LNCaP clone FGC (cell line): Measurements from ENCODE around the gene PRKCH.
A peak's percentile ranks its signal among the peaks of the same experiment; 100 is the strongest.

Experiments
- DNase-seq: peaks from one replicate; pipeline ENCODE4 v3.0.0-alpha.2; 2011; ENCODE audit warnings: low read depth
- H3K4me3 ChIP-seq: 2 replicates; pipeline ENCODE4 v1.5.1; 2011; ENCODE audit warnings: mild to moderate bottlenecking, low read depth, low read length, control low read depth
- TF ChIP-seq, protein P1 (sequence below): IDR thresholded peaks from 2 replicates; pipeline ENCODE4 v1.5.1; 2012; ENCODE audit warnings: mild to moderate bottlenecking; ENCODE audit not compliant: control insufficient read depth, insufficient read depth; ENCODE audit errors: extremely low read depth

PRKCH gene

DNA sequence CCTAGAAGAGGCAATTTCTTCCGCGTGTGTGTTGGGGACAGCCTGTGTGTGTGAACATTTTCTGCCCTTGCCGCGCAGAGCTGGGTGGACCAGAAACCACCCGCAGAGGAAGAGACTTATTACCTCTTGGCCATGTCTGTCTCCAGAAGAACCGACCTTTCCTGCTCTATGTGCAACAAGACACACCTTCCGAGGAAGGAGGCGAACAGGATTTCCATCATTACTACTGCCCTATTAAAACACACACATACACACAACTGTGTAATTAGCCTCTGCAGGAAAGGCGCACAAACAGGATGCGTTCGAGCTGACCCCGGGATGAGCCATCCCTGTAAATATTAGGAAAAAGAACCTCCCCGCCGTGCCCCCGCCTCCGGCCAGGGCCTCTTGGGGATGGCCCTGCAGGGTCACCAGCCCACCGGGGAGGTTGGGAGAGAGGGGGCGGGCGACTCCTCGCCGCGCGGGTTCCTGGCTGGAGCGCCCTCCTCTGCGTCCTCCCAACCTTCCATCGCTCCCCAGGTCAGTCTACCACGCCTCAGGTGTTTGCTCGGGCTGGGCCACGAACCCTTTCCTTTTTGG is 484 bp upstream of the PRKCH start:
- TF ChIP-seq, protein P1, sequence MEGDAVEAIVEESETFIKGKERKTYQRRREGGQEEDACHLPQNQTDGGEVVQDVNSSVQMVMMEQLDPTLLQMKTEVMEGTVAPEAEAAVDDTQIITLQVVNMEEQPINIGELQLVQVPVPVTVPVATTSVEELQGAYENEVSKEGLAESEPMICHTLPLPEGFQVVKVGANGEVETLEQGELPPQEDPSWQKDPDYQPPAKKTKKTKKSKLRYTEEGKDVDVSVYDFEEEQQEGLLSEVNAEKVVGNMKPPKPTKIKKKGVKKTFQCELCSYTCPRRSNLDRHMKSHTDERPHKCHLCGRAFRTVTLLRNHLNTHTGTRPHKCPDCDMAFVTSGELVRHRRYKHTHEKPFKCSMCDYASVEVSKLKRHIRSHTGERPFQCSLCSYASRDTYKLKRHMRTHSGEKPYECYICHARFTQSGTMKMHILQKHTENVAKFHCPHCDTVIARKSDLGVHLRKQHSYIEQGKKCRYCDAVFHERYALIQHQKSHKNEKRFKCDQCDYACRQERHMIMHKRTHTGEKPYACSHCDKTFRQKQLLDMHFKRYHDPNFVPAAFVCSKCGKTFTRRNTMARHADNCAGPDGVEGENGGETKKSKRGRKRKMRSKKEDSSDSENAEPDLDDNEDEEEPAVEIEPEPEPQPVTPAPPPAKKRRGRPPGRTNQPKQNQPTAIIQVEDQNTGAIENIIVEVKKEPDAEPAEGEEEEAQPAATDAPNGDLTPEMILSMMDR: no peak
- H3K4me3 ChIP-seq: peak overlapping the region; percentile 80
- DNase-seq: peak; percentile 71

DNA sequence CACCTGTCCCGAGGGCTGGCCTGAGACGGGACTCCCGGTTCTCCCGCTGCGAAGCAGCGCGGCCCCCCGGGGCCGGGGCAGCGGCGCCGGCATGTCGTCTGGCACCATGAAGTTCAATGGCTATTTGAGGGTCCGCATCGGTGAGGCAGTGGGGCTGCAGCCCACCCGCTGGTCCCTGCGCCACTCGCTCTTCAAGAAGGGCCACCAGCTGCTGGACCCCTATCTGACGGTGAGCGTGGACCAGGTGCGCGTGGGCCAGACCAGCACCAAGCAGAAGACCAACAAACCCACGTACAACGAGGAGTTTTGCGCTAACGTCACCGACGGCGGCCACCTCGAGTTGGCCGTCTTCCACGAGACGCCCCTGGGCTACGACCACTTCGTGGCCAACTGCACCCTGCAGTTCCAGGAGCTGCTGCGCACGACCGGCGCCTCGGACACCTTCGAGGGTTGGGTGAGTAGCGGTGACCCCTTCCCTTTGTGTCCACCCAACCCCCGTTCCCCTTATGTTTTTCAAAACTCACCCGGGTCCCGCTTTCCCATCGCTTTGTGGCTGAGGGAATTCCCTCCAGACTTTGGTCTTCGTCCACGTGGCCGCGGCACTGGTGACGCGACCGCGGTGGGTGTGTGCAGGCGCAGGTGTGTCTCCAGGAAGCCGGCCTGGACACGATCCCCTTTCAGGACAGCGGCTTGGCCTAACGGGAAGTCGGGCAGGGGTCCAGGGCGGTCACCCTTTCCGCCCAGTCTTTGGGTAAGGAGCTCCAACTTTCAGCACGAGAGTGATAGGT is 826 bp downstream of the PRKCH start:
- DNase-seq: peak; percentile 40
- TF ChIP-seq, protein P1: no peak
- H3K4me3 ChIP-seq: peak overlapping the region; percentile 80

DNA sequence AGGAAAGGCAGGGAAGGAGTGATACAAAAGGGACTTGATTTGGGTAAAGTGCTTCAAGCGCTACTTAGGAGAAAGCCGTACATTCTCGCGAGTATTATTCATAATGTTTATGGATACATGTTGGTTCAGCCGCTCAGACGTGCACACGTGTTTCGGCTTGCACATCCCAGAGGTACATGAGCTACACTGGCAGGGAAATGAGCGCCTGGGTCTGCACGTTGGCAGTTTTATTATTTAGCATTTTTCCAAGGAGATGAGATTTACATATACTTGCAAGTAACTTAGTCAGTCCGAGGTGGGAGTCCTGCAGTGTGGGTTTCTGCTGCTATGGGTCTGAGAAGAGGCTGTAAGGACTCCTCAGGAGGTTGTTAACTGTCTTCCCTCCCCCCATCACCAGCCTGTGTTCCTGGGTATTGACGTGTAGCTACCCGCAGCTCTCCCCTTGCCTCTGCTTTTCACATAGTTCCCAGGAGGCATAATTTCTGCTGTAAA is 1.5 kb downstream of the PRKCH start:
- peak overlapping the region; percentile 80 for H3K4me3 ChIP-seq
- TF ChIP-seq, protein P1: no peak
- peak; percentile 48 for DNase-seq

DNA sequence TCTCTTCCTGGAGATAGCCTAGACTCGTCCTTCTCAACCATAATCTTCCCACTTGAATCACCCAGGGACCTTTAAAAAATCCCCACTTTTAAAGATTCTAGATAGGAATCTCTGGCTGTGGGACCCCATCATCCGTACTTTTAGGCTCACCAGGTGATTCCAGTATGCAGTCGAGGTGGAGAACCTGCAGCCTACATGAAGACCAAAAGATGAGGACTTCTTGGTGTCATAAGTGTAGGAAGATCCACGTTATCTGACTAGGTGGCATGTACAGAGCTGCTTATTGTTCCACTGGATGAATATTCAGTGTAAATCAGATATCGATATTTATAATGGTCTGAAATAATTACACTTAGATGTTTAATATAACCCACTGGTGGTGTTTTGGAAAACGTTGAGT is 2.6 kb downstream of the PRKCH start:
- H3K4me3 ChIP-seq: no peak overlapping the region
- no peak for DNase-seq
- TF ChIP-seq, protein P1: no peak

DNA sequence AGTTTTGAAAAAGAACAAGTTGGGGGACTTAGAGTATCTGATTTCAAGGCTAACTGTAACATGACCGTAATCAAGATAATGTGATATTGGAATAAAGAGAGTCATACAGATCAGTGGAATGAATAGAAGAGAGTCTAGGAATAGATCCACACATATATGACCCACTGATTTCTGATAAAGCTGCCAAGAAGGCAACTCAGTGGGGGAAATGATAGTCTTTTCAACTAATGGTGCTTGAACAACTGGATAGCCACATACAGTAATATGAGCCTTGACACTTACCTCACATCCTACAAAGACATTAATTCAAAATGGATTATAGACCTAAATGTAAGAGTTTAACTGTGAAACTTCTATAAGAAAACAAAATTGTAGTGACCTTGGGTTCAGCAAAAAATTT is 3.8 kb downstream of the PRKCH start:
- H3K4me3 ChIP-seq: no peak overlapping the region
- TF ChIP-seq, protein P1: no peak
- no peak for DNase-seq

DNA sequence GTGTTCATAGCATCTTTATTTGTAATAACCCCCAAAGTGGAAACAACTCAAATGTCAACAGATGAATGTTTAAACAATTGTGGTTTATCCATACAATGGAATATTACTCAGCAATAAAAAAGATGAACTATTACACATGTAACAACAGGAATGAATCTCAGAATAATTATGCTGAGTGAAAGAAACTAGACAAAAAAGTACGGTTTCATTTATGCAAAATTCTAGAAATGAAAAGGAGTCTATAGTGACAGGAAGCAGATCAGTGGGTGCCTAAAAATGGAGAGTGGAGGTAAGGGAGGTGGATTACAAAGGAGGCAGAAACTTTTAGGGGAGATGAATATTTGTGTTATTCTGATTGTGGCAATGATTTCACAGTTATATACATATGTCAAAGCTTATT is 4.8 kb downstream of the PRKCH start:
- no peak overlapping the region for H3K4me3 ChIP-seq
- TF ChIP-seq, protein P1: no peak
- DNase-seq: no peak
